Stimulated activated naive CD4-positive, alpha-beta T cell (primary cell): ENCODE measurements around the gene SORCS2.

Experiments
- DNase-seq, 6 experiments: peaks; one replicate each; lab custom pipeline; 2025; lab: John Stamatoyannopoulos, UW

SORCS2 gene

GRCh38 chr4:7428261-7429068 is 236.1 kb downstream of the SORCS2 start:
- no peak for DNase-seq

- no peak for DNase-seq
Measured at GRCh38 chr4:7429069-7429416, 236.7 kb downstream of the SORCS2 start.

- DNase-seq: no peak
Measured at GRCh38 chr4:7429601-7430078, 237.3 kb downstream of the SORCS2 start.

- DNase-seq: no peak
Measured at GRCh38 chr4:7430368-7430964, 238.1 kb downstream of the SORCS2 start.

- DNase-seq: no peak
Measured at GRCh38 chr4:7430965-7431695, 238.8 kb downstream of the SORCS2 start.

- DNase-seq: no peak
Measured at GRCh38 chr4:7431696-7432530, 239.6 kb downstream of the SORCS2 start.

- no peak for DNase-seq
Measured at GRCh38 chr4:7432531-7433375, 240.4 kb downstream of the SORCS2 start.

GRCh38 chr4:7433376-7434140 is 241.2 kb downstream of the SORCS2 start:
- DNase-seq: no peak

- DNase-seq: no peak
Measured at GRCh38 chr4:7434141-7434765, 241.9 kb downstream of the SORCS2 start.

GRCh38 chr4:7434766-7435150 is 242.4 kb downstream of the SORCS2 start, which contains the start of gene PSAPL1:
TSS of gene PSAPL1 (minus strand) at chr4:7434930. CDS start at chr4:7434879, 51 bp downstream.
- no peak for DNase-seq

- DNase-seq: no peak
Measured at GRCh38 chr4:7435471-7436061, 243.2 kb downstream of the SORCS2 start.

GRCh38 chr4:7436256-7436655 is 243.9 kb downstream of the SORCS2 start:
- DNase-seq: no peak

GRCh38 chr4:7439699-7440098 is 247.4 kb downstream of the SORCS2 start:
- no peak for DNase-seq

GRCh38 chr4:7441201-7441600 is 248.9 kb downstream of the SORCS2 start:
- DNase-seq: no peak

- no peak for DNase-seq
Measured at GRCh38 chr4:7442574-7443162, 250.3 kb downstream of the SORCS2 start.

GRCh38 chr4:7444314-7444713 is 252.0 kb downstream of the SORCS2 start:
- DNase-seq: no peak

- DNase-seq: no peak
Measured at GRCh38 chr4:7444731-7445130, 252.4 kb downstream of the SORCS2 start.

- no peak for DNase-seq
Measured at GRCh38 chr4:7447236-7447635, 254.9 kb downstream of the SORCS2 start.

GRCh38 chr4:7448036-7448435 is 255.7 kb downstream of the SORCS2 start:
- DNase-seq: no peak
